AG09309 (cell line): Measurements from ENCODE around the gene CNTN1.

ENCODE experiments used
- DNase-seq: peaks from one replicate; pipeline ENCODE4 v3.0.0-alpha.2; 2010; ENCODE audit warnings: low read depth
- H3K4me3 ChIP-seq: 2 replicates; pipeline ENCODE4 v1.5.1; 2011; ENCODE audit warnings: mild to moderate bottlenecking, low read depth, low read length, moderate library complexity; ENCODE audit not compliant: control insufficient read depth
- TF ChIP-seq, protein P1 (sequence below): IDR thresholded peaks from 2 replicates; pipeline ENCODE4 v1.5.1; 2011; ENCODE audit warnings: mild to moderate bottlenecking, low read depth, low read length, inconsistent platforms; ENCODE audit not compliant: insufficient read depth, control insufficient read depth; ENCODE audit errors: missing control alignments

CNTN1 gene

DNA sequence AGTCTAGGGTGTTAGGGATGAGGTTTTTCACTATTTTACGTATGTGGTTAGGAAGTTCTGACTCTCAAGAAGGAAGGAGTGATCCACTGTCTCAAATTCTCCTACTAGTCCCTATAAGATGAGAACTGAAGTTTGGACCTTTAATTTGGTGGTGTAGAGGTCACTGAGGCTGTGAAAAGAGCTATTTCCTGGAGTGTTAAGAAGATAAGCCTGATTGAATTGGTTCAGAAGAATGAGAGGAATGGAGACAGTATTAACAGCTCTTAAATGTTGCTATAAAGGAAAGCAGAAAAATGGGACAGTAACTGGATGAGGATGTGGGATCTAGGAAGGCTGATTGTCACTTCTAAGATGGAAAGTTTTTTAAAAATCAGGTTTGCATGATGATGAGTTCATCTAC is 57.6 kb downstream of the CNTN1 start:
- TF ChIP-seq, protein P1, sequence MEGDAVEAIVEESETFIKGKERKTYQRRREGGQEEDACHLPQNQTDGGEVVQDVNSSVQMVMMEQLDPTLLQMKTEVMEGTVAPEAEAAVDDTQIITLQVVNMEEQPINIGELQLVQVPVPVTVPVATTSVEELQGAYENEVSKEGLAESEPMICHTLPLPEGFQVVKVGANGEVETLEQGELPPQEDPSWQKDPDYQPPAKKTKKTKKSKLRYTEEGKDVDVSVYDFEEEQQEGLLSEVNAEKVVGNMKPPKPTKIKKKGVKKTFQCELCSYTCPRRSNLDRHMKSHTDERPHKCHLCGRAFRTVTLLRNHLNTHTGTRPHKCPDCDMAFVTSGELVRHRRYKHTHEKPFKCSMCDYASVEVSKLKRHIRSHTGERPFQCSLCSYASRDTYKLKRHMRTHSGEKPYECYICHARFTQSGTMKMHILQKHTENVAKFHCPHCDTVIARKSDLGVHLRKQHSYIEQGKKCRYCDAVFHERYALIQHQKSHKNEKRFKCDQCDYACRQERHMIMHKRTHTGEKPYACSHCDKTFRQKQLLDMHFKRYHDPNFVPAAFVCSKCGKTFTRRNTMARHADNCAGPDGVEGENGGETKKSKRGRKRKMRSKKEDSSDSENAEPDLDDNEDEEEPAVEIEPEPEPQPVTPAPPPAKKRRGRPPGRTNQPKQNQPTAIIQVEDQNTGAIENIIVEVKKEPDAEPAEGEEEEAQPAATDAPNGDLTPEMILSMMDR: no peak
- H3K4me3 ChIP-seq: no peak overlapping the region
- no peak for DNase-seq

DNA sequence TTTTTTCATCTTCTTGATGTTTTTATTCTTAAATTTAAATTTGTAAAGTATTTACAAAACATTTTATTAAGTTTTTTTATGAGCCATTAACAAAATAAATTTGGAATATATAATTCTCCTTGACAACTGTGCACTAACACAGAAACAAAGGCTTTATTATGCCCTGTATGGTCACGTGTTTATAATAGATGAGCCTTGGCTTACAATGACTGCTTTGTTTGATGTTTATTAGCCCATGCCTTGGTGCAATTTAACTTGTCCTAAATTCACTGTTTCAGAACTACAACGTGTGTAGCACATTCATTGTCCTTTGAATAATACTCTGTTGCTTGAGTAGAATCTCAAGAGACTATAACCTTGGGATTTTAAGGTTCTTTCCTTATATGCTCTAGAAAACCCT is 59.8 kb downstream of the CNTN1 start:
- no peak overlapping the region for H3K4me3 ChIP-seq
- TF ChIP-seq, protein P1: no peak
- DNase-seq: no peak

DNA sequence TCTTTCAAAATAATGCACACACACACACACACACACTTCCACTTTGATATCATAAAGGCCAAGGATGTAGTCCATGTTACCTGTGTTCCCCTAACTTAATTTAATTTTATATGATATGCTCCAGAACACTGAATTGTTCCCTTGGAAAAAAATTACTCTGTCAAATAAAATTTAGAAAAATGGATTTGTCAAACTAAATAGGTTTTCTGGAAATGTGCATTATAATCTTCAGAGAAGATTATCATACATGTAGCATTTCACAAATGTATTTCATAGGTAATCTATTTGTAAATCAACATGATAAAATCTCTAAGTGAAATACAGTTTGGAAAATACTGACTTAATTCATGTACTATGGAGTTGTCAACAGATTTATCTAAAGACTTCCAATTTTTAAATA is 68.6 kb downstream of the CNTN1 start:
- H3K4me3 ChIP-seq: no peak overlapping the region
- DNase-seq: no peak
- TF ChIP-seq, protein P1: no peak

DNA sequence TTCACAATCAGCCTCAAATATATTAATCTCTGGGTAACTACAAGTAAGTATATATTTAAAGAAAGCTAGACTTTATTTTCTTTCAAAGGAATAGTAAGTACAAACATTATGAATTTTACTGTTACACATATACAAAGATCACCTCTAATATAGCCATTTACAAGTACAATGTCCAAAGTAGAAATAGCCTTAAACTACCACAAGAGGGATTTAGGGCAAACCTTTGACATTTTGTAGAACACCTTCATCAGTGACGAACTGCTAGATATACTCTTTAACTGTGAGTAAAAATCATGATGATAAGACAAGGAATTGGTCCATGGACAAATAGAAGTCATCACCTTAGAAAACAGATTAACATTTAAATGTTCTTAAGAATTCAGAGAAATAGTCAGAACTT is 69.8 kb downstream of the CNTN1 start:
- DNase-seq: no peak

DNA sequence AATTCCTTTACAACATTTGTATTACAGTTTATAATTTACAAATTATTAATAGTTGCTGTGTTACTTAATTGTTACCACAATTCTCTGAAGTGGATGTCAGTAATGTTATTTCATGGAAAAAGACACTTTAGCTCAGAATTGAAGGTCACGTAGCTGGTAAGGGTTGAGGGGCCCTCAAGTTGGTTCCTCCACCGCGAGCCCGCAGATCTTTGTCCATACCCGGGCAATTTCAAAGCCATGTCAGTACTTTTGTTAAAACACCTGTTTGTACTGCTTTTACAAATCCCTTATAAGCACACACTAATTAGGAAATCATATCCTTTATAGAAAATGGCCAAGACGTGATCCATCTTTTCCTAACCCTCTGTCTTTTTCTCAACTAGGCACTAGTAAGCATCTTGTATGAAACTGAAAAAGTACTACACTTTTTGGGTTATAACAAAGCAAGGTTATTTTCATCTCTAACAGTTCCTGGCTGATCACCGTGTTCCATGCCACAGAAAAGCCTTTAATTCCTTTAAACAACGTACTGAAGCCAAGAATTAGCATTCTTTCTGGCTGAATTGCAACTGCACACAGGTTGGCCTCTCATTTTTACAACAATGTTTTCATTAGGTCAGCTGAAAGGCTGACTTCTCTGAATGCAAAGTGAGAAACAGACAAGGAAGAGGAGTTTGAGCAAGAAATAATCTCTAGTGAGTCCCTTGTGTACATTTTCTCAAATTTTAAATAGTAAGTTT is 76.1 kb downstream of the CNTN1 start:
- H3K4me3 ChIP-seq: no peak overlapping the region

More for the DNA sequence above, 69.8 kb downstream of the CNTN1 start:
- H3K4me3 ChIP-seq: no peak overlapping the region
- TF ChIP-seq, protein P1: no peak

DNA sequence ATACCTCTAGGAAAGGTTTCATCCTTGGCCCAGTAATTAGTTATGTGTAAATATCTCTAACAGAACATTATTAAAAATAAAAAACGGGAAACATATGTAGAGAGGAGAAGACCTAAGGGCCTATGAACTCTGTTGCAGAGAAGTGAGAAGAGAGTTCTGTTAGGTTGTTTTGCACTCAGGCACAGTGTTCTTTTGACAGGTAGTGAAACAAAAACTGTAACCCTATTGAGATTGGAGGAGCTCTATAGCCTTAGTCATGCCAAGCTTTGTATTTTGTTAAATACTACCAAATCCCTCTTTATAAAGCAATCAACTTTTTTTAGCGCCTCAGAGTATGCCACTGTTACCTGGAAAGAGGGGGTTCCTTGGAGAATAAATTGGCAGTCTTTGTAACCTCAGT is 77.6 kb downstream of the CNTN1 start:
- no peak for DNase-seq
- TF ChIP-seq, protein P1: no peak
- H3K4me3 ChIP-seq: no peak overlapping the region

More for the DNA sequence above, 76.1 kb downstream of the CNTN1 start:
- no peak for DNase-seq
- TF ChIP-seq, protein P1: no peak
